NCI-H1436 (cell line): ENCODE measurements around the gene RPF1.
"Not testable (repeated sequence)": the region's sequence is repeated elsewhere in the genome, so short reads cannot be mapped to it uniquely, and the experiment has no call there.

Experiments used
- DNase-seq: peaks from one replicate; lab custom pipeline; 2025; lab: John Stamatoyannopoulos, UW

The RPF1 gene

DNA sequence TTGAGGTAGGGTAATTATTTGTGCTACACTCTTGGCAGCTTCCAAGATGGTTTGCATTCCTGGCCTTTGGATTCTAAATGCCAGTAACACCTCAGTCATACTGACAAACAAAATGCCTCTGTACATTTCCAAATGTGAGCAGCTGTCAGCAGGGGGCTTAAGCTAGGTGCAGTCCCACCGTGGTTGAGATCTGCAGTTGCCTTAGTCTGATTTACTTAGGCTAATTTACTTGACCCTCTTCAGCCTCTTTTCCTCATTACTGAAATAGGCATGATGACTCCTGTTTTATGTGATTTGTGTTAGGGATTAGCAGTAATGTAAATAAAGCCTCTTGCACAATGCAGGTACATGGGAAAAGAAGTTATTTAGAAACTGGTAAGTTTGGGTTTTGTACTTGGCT lies 13.7 kb downstream of the RPF1 start:
- DNase-seq: no peak

- no peak for DNase-seq
These were observed 14.7 kb downstream of the RPF1 start for GRCh38 chr1:84493747-84494146.

- DNase-seq: no peak
These were observed 17.4 kb downstream of the RPF1 start for GRCh38 chr1:84496498-84496897.

- DNase-seq: no peak
These were observed 18.7 kb downstream of the RPF1 start for GRCh38 chr1:84497631-84498275.

- DNase-seq: no peak
These were observed 23.9 kb downstream of the RPF1 start for GRCh38 chr1:84502927-84503326.

DNA sequence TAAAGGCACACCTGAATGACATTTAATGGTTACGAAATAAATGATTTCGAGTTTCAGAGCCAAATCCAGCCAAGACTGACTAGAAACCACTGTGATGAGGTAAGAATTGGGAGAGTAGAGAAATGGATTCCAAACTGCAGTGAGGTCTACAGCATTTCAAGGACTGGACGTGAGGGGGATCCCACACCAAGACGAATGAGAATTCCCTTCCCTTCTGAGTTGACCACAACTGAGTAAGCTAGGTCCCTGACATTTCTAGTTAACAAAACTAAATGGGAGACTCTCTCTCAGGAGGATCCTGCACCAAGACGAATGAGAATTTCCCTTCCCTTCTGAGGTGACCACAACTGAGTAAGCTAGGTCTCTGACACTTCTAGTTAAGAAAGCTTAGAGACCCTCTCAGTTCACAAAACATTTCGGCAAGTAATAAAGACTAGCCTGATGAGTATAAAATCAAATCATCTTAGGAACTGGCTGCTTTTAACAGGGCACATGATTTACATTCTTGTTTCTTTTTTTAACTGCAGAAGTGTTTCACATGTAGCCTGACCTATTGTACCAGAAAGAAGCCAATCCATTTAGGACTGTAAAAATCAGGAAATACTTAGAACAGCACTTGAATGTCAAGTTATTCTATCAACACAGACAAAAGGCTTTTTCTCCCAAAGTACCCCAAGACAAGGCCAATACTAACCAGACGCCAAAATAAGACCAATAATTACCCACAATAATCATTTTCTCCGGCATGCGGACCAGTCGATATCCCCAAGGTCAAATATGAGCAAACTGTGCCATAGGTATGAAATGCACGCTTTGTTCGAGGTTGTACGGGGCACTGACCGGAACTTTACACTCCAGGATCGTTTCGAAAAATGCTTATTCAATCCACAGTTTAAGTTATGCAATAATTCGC lies 25.8 kb downstream of the RPF1 start:
- DNase-seq: no peak

GRCh38 chr1:84505493-84506001 lies 26.5 kb downstream of the RPF1 start:
- DNase-seq: peak; percentile 58

DNA sequence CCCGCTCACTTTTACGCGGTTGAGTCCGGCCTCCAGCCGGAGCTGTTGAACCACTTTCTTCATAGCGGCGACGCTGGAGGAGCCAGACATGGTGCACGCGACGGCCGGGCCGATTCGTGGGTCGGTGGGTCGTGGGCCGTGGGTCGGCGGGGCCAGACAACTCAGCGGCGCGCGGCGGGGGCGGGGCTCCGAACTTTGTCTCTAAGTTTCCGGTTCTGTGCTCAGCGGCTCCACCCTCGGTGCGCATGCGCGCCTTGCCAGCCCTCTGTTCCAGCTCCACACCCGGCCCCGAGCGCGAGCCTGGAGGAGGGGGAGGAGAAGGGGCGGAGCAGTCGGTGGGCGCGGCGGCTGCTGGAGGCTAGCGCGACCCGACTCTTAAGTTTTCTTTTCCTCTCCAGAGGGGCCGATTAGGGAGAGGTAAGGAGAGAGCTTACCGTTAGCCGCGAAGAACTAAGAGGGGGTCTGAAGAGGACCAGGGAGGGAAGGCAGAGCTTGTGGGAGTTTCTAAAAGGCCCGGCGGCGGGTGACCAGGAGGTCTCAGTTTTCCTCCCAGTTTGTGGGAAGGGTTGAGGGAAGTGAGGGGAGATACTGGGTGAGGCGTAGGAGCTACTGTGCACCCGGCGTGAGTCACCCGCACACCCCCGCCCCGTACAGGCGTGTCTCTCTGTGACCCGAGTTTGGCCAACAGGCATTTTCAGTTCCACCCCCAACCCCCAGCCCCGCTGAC lies 27.1 kb downstream of the RPF1 start, which contains the start of the genes GNG5 and SPATA1:
Gene GNG5 (minus strand): TSS at position 580 of the 727 bp plus-strand sequence. CDS start 490 bp downstream, at position 90.
Gene SPATA1 (plus strand): TSS at position 385 of the 727 bp plus-strand sequence. CDS start 9,974 bp downstream, outside the sequence.
- peak; percentile 92 for DNase-seq

DNA sequence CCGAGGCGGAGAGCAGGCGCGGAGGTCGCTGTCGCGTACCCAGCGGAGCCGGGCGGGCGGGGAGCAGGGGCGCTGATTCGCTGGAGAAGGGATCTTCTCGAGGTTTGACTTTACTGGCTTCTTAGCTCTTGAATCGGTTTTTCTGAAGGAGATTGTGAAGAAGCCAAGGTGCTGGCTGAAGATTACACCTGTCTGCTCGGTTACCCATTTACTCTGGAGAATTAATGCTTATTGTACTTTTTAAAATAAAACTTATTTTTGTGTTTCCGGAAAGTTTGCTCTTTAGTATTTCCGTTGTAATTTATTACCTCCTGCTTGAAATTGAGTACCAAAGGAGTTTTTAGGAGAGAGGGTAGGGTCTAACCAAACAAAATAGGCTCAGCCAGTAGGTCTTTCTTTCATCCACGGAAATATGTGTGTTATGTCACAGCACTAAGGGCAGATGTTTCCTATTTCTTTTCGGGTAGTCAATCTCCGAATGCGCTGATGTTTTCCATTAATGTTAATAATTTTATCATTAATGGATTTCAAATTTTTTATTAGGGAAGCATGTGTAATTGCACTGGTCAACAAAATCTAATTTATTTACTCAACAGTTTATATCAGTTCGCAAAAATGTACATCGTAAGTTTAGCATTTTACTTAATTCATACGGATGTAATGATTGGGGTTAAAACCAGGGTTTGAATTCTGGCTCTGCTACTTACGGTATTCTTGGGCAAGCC lies 27.8 kb downstream of the RPF1 start:
- DNase-seq: no peak

GRCh38 chr1:84507887-84508286 lies 28.8 kb downstream of the RPF1 start:
- DNase-seq: not testable (repeated sequence)

DNA sequence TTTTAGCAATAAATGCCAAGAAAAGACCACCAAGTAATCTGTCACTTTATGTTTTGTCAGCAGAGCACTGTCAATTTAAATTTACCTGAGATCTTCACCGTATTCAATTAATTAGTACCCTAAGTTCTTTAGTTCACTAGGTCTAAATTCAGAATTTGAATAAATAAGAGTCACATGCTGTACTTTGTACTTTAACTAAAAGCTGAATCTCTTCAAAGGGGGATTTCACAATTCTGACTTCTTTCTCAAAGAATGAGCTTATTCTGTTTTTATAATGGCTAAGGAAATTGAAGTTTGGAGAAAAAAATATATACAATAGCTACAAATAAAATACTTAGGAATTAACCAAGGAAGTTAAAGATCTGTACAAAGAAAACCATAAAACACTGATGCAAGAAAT lies 29.4 kb downstream of the RPF1 start:
- no peak for DNase-seq

DNA sequence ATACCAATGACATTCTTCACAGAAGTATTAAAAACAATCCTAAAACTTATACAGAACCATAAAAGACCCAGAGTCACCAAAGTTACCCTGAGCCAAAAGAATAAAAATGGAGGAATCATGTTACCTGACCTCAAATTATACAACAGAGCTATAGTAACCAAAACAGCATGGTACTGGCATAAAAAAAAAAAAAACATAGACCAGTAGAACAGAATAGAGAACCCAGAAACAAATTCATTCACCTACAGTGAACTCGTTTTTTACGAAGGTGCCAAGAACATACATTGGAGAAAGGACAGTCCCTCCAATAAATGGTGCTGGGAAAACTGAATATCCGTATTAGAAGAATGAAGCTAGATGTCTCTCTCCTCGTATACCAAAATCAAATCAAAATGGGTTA lies 30.0 kb downstream of the RPF1 start:
- no peak for DNase-seq

DNA sequence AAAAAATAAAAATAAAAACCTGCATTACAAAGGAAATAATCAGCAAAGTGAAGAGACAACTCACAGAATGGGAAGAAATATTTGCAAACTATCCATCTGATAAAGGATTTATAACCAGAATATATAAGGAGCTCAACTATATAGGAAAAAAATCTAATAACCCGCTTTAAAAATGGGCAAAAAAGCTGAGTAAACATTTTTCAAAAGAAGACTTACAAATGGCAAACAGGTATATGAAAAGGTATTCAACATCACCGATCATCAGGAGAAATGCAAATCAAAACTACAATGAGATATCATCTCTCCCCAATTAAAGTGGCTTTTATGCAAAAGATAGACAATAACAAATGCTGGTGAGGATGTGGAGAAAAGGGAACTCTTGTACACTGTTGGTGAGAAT lies 31.1 kb downstream of the RPF1 start:
- DNase-seq: no peak

GRCh38 chr1:84510668-84511067 lies 31.6 kb downstream of the RPF1 start:
- no peak for DNase-seq

DNA sequence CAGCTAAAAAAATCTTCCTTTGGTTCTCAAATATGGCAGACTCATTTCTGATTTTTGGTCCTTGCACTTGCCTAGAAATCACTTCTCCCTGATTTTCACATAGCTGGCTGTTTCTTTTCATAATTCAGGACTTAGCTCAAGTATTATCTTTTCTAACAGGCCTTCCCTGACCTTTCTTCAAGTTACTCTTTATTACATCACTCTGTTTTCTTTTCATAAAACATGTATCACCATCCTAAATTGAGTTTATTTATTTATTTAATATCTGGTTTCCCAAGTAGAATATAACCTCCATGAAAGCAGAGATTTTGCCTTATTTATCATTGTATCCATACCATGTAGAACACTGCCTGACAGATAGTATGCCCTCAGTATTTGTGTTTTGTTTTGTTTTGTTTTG lies 45.5 kb downstream of the RPF1 start:
- DNase-seq: no peak

DNA sequence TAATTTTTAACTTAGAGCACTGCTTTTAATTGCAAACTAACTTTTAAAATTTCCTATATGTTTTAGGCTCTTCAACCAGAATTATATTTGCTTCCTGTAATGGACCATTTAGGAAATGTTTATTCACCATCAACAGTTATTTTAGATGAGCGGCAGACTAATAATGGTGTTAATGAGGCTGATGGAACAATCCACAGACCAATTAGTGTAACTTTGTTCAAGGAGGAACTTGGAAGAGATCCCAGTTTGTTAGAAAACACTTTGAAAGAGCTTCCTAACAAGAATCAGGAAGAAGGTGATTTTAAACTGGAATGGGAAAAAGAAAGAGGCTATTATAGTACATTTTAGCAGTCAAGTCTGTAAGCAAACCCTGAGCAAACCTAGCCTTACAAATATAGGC lies 46.7 kb downstream of the RPF1 start:
- no peak for DNase-seq

- DNase-seq: no peak
These were observed 59.5 kb downstream of the RPF1 start for GRCh38 chr1:84538599-84538998.

GRCh38 chr1:84539972-84540371 lies 60.9 kb downstream of the RPF1 start:
- no peak for DNase-seq

DNA sequence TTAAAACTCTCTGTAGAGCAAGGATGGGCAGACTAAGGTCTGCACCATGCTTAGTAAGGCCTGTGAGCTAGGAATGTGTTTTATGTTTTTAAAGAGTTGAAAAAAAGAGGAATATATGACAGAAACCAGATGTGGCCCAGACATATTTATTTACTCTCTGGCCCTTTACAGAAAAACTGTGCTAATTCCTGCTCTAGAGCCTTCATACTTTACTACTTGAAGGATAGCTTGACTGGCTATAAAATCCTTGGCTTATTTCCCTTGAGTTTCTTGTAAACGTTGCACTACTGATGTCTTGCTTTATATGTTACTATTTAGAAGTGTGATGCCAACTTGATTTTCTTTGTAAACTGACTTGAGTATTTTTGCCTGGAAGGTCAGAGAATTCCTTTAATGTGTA lies 61.7 kb downstream of the RPF1 start:
- DNase-seq: no peak

GRCh38 chr1:84541679-84542078 lies 62.6 kb downstream of the RPF1 start:
- no peak for DNase-seq
